Activated CD4-positive, CD25-positive, alpha-beta regulatory T cell treated with anti-CD3 and anti-CD28 coated beads, Interleukin-2, amount 50 U/mL, for 72 hours (primary cell): ENCODE data around the gene SFN.
A peak's percentile ranks its signal among the peaks of the same experiment; 100 is the strongest.
"Not testable (repeated sequence)": the region's sequence is repeated elsewhere in the genome, so short reads cannot be mapped to it uniquely, and the experiment has no call there.

Experiments used
- DNase-seq: peaks from one replicate; pipeline ENCODE4 v3.0.0; 2021

The SFN gene

GRCh38 chr1:26839779-26840178 lies 23.2 kb upstream of the SFN start:
- no peak for DNase-seq

- DNase-seq: no peak
Observed at GRCh38 chr1:26844424-26845196, 18.3 kb upstream of the SFN start.

GRCh38 chr1:26847826-26848225 lies 15.1 kb upstream of the SFN start:
- not testable (repeated sequence) for DNase-seq

GRCh38 chr1:26848499-26848898 lies 14.4 kb upstream of the SFN start:
- no peak for DNase-seq

- DNase-seq: no peak
Observed at GRCh38 chr1:26848941-26849774, 13.8 kb upstream of the SFN start.

GRCh38 chr1:26851106-26851684 lies 11.8 kb upstream of the SFN start:
- no peak for DNase-seq

- no peak for DNase-seq
Observed at GRCh38 chr1:26852701-26853100, 10.2 kb upstream of the SFN start.

GRCh38 chr1:26853156-26853555 lies 9.8 kb upstream of the SFN start:
- DNase-seq: peak; percentile 71

- DNase-seq: no peak
Observed at GRCh38 chr1:26853600-26853999, 9.3 kb upstream of the SFN start.

GRCh38 chr1:26854906-26855305 lies 8.0 kb upstream of the SFN start:
- DNase-seq: no peak

- DNase-seq: no peak
Observed at GRCh38 chr1:26855636-26856035, 7.3 kb upstream of the SFN start.

- DNase-seq: no peak
Observed at GRCh38 chr1:26856181-26856580, 6.8 kb upstream of the SFN start.

- no peak for DNase-seq
Observed at GRCh38 chr1:26856604-26857469, 6.1 kb upstream of the SFN start.

GRCh38 chr1:26857473-26858060 lies 5.4 kb upstream of the SFN start:
- DNase-seq: no peak

- DNase-seq: no peak
Observed at GRCh38 chr1:26858160-26858559, 4.8 kb upstream of the SFN start.

- no peak for DNase-seq
Observed at GRCh38 chr1:26858891-26859640, 3.9 kb upstream of the SFN start.

GRCh38 chr1:26861286-26861701 lies 1.7 kb upstream of the SFN start:
- no peak for DNase-seq

GRCh38 chr1:26861889-26862378 lies 1.0 kb upstream of the SFN start:
- no peak for DNase-seq

- DNase-seq: no peak
Observed at GRCh38 chr1:26863685-26864077, 732 bp downstream of the SFN start.

- peak; percentile 96 for DNase-seq
Observed at GRCh38 chr1:26864610-26865480, 1.9 kb downstream of the SFN start.
